SK-N-SH treated with all-trans-retinoic acid at 6 μM for 48 hours (cell line): ENCODE measurements around the gene ECM1.

Experiments
- ATAC-seq: fragments of 200-7000 bp; cut with Tn5 transposase; 3 replicates; pipeline ENCODE4 v1.9.1; 2020; ENCODE audit warnings: mild to moderate bottlenecking, moderate library complexity
- ARNTL ChIP-seq: fragments of 450-650 bp; formaldehyde crosslinking; IDR thresholded peaks from 2 replicates; pipeline ENCODE4 v1.5.0; 2020; ENCODE audit warnings: low read depth, mild to moderate bottlenecking, moderate library complexity, borderline replicate concordance
- BACH2 ChIP-seq: fragments of 250-450 bp; sonication (Bioruptor Pico); IDR thresholded peaks from 2 replicates; pipeline ENCODE4 v1.9.0; 2021; ENCODE audit warnings: mild to moderate bottlenecking, borderline replicate concordance
- CREB5 ChIP-seq: fragments of 250-450 bp; sonication (Bioruptor Pico); IDR thresholded peaks from 2 replicates; pipeline ENCODE4 v1.5.1; 2020; ENCODE audit warnings: low read depth, mild to moderate bottlenecking, moderate library complexity
- CSDC2 ChIP-seq: fragments of 250-450 bp; sonication (Bioruptor Pico); IDR thresholded peaks from 2 replicates; pipeline ENCODE4 v1.5.0; 2020; ENCODE audit warnings: mild to moderate bottlenecking, moderate library complexity
- CSRNP3 ChIP-seq: fragments of 250-450 bp; sonication (Bioruptor Pico); IDR thresholded peaks from 2 replicates; pipeline ENCODE4 v1.5.1; 2021; ENCODE audit warnings: mild to moderate bottlenecking, moderate library complexity
- ESRRG ChIP-seq: fragments of 250-450 bp; sonication (Bioruptor Pico); IDR thresholded peaks from 2 replicates; pipeline ENCODE4 v1.6.1; 2021; ENCODE audit warnings: mild to moderate bottlenecking
- GLIS3 ChIP-seq: fragments of 250-450 bp; sonication (Bioruptor Pico); IDR thresholded peaks from 2 replicates; pipeline ENCODE4 v1.5.0; 2020; ENCODE audit warnings: mild to moderate bottlenecking, moderate library complexity
- ISL1 ChIP-seq: fragments of 250-450 bp; sonication (Bioruptor Pico); IDR thresholded peaks from 2 replicates; pipeline ENCODE4 v2.1.2; 2022; ENCODE audit warnings: mild to moderate bottlenecking, moderate library complexity
- OSR1 ChIP-seq: fragments of 250-450 bp; sonication (Bioruptor Pico); IDR thresholded peaks from 2 replicates; pipeline ENCODE4 v1.8.0; 2022; ENCODE audit warnings: moderate library complexity, mild to moderate bottlenecking, inconsistent platforms
- PATZ1 ChIP-seq: fragments of 250-450 bp; sonication (Bioruptor Pico); IDR thresholded peaks from 2 replicates; pipeline ENCODE4 v1.8.0; 2020; ENCODE audit warnings: mild to moderate bottlenecking, moderate library complexity, borderline replicate concordance
- POU6F1 ChIP-seq: fragments of 250-450 bp; sonication (Bioruptor Pico); IDR thresholded peaks from 2 replicates; pipeline ENCODE4 v1.8.0; 2021; ENCODE audit warnings: low read depth, mild to moderate bottlenecking, moderate library complexity, borderline replicate concordance
- PPARA ChIP-seq: fragments of 250-450 bp; sonication (Bioruptor Pico); IDR thresholded peaks from 2 replicates; pipeline ENCODE4 v1.5.0; 2020; ENCODE audit warnings: mild to moderate bottlenecking, borderline replicate concordance
- RARB ChIP-seq: fragments of 250-450 bp; sonication (Bioruptor Pico); IDR thresholded peaks from 2 replicates; pipeline ENCODE4 v1.8.0; 2021; ENCODE audit warnings: mild to moderate bottlenecking, moderate library complexity
- TCF4 ChIP-seq: fragments of 250-450 bp; sonication (Bioruptor Pico); IDR thresholded peaks from 2 replicates; pipeline ENCODE4 v1.8.0; 2021; ENCODE audit warnings: mild to moderate bottlenecking, moderate library complexity, borderline replicate concordance
- TOX ChIP-seq: fragments of 250-450 bp; sonication (Bioruptor Pico); IDR thresholded peaks from 2 replicates; pipeline ENCODE4 v1.8.0; 2021; ENCODE audit warnings: mild to moderate bottlenecking, moderate library complexity, borderline replicate concordance
- TSHZ2 ChIP-seq: fragments of 250-450 bp; sonication (Bioruptor Pico); IDR thresholded peaks from 2 replicates; pipeline ENCODE4 v1.5.0; 2020; ENCODE audit warnings: mild to moderate bottlenecking, moderate library complexity
- ZC3H10 ChIP-seq: fragments of 250-450 bp; sonication (Bioruptor Pico); IDR thresholded peaks from 2 replicates; pipeline ENCODE4 v1.5.1; 2021; ENCODE audit warnings: mild to moderate bottlenecking, moderate library complexity
- ZFP3 ChIP-seq: fragments of 250-450 bp; sonication (Bioruptor Pico); IDR thresholded peaks from 2 replicates; pipeline ENCODE4 v1.5.0; 2020; ENCODE audit warnings: mild to moderate bottlenecking, moderate library complexity
- ZFP30 ChIP-seq: fragments of 450-650 bp; formaldehyde crosslinking; IDR thresholded peaks from 2 replicates; pipeline ENCODE4 v1.5.0; 2022; ENCODE audit warnings: mild to moderate bottlenecking, moderate library complexity
- ZNF565 ChIP-seq: fragments of 450-650 bp; formaldehyde crosslinking; conservative IDR thresholded peaks from 2 replicates; pipeline ENCODE4 v1.5.0; 2020; ENCODE audit warnings: low read depth, mild to moderate bottlenecking, moderate library complexity
- ZNF70 ChIP-seq: fragments of 450-650 bp; formaldehyde crosslinking; IDR thresholded peaks from 2 replicates; pipeline ENCODE4 v1.5.0; 2020; ENCODE audit warnings: mild to moderate bottlenecking, moderate library complexity
- ZNF8 ChIP-seq: fragments of 450-650 bp; formaldehyde crosslinking; IDR thresholded peaks from 2 replicates; pipeline ENCODE4 v1.5.0; 2020; ENCODE audit warnings: mild to moderate bottlenecking, moderate library complexity

Gene ECM1

GRCh38 chr1:150525348-150525747 is 17.4 kb downstream of the ECM1 start:
- no peak for ATAC-seq
- no peak for TF ChIP-seq TCF4 (CRISPR knock-in tag)
- no peak for TF ChIP-seq CREB5 (CRISPR knock-in tag)
- no peak for TF ChIP-seq ISL1 (CRISPR knock-in tag)
- TF ChIP-seq ZC3H10 (CRISPR knock-in tag): no peak
- TF ChIP-seq CSRNP3 (CRISPR knock-in tag): no peak
- no peak for TF ChIP-seq RARB (CRISPR knock-in tag)
- TF ChIP-seq BACH2 (CRISPR knock-in tag): no peak
- TF ChIP-seq ZFP3 (CRISPR knock-in tag): no peak
- no peak for TF ChIP-seq GLIS3 (CRISPR knock-in tag)
- no peak for TF ChIP-seq PPARA (CRISPR knock-in tag)
- TF ChIP-seq ZFP30 (CRISPR knock-in tag): no peak
- TF ChIP-seq PATZ1: no peak
- no peak for TF ChIP-seq ESRRG (CRISPR knock-in tag)

GRCh38 chr1:150528196-150528595 is 20.3 kb downstream of the ECM1 start:
- TF ChIP-seq ARNTL (CRISPR knock-in tag): no peak
- ATAC-seq: no peak

GRCh38 chr1:150529017-150529416 is 21.1 kb downstream of the ECM1 start:
- no peak for TF ChIP-seq ZNF8 (CRISPR knock-in tag)
- TF ChIP-seq ZNF70: no peak
- TF ChIP-seq PATZ1: no peak
- no peak for TF ChIP-seq CSRNP3 (CRISPR knock-in tag)
- no peak for TF ChIP-seq ARNTL (CRISPR knock-in tag)
- no peak for TF ChIP-seq ZFP30 (CRISPR knock-in tag)
- TF ChIP-seq ZNF565 (CRISPR knock-in tag): no peak
- TF ChIP-seq RARB (CRISPR knock-in tag): no peak
- no peak for TF ChIP-seq TSHZ2
- TF ChIP-seq OSR1 (CRISPR knock-in tag): no peak
- no peak for TF ChIP-seq GLIS3 (CRISPR knock-in tag)
- TF ChIP-seq TOX: no peak
- no peak for TF ChIP-seq ISL1 (CRISPR knock-in tag)
- no peak for TF ChIP-seq ZC3H10 (CRISPR knock-in tag)
- TF ChIP-seq CSDC2 (CRISPR knock-in tag): no peak
- no peak for TF ChIP-seq ZFP3 (CRISPR knock-in tag)
- TF ChIP-seq BACH2 (CRISPR knock-in tag): no peak
- no peak for TF ChIP-seq POU6F1
- no peak for ATAC-seq
